GM19239 (cell line): ENCODE results near the gene RYR2.
"Not testable (repeated sequence)": the region's sequence is repeated elsewhere in the genome, so short reads cannot be mapped to it uniquely, and the experiment has no call there.

Experiments used
- DNase-seq: peaks from one replicate; pipeline ENCODE4 v3.0.0; 2011; ENCODE audit warnings: low spot score; ENCODE audit not compliant: insufficient read length
- FAIRE-seq: peaks from 2 replicates; lab custom pipeline; 2011; peaks lifted over from hg19 to GRCh38; lab: Jason Lieb, UNC

RYR2 gene

GRCh38 chr1:237134929-237135328 lies 92.9 kb downstream of the RYR2 start:
- FAIRE-seq: no peak
- no peak for DNase-seq

- no peak for DNase-seq
- no peak for FAIRE-seq
Observed at GRCh38 chr1:237138551-237138950, 96.6 kb downstream of the RYR2 start.

DNA sequence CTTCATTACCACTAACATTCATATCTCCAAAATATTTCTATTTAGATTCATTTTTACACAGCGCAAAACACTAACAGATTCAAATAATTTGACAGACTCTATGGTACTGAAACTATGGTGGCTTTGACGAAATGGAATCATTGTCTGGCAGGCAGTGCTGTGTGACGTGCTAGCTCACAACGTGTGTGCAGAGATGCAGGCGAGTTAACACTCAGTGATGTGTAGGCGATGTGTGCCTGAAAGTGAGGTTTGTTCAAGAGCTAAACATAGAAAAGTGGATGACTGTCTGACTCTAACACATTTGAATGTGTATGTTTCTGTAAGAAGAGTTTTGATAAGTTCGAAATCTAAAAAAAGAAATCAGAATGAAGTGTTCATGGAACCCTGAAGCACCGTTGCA lies 97.7 kb downstream of the RYR2 start:
- DNase-seq (no peak), FAIRE-seq (no peak)

DNA sequence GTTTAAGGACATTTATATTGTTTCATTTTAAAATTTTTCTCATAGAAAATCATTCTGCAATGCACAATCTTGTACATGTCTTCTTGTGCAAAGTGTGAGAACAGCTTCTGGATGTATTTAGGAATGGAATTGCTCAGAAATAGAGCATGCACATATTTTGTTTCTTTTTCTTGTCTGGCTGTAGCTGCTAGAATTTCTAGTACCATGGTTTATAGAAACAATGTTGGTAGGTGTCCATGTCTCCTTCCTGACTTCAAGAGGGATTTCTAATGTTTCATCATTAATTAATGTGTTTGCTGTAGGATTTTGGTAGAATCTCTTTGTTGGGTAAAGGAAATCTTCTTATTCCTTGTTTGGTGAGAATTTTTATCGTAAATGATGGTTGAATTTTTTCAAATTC lies 99.0 kb downstream of the RYR2 start:
- FAIRE-seq (no peak), DNase-seq (no peak)

GRCh38 chr1:237141502-237141901 lies 99.5 kb downstream of the RYR2 start:
- FAIRE-seq: no peak
- DNase-seq: no peak

DNA sequence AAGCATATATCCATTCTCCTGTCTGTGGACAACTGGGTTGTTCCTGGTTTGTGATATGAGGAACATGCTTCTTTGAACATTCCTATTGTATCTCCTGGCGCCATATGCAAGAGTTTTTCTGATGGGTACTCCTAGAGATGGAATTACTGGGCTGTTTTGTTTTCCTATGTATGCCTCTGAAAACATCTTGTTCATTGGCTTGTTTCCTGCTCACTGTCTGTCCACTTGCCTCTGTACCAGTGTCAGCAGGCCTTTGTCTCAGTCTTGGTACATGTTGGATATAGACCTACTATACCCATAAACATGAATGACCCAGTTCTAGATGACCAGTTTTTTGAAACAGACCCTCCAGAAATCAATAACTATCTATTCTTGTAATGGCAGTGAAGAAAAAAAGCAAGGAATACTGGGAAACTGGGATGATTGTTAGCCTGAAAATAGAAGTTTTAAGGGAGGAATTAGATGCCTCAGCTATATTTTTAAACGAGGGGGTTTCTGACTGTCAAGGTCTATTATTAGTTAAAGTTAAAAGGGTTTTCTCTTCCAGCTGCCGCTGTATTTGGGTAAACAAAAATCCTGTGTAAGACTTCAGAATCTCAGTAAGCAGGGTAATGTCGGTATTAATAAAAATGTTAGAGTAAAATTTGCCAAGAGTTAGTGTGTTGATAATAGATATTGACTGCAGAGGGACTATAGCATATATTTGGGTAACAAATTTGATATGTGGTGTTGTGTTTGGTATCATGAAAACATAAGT lies 103.6 kb downstream of the RYR2 start:
- FAIRE-seq: no peak

DNA sequence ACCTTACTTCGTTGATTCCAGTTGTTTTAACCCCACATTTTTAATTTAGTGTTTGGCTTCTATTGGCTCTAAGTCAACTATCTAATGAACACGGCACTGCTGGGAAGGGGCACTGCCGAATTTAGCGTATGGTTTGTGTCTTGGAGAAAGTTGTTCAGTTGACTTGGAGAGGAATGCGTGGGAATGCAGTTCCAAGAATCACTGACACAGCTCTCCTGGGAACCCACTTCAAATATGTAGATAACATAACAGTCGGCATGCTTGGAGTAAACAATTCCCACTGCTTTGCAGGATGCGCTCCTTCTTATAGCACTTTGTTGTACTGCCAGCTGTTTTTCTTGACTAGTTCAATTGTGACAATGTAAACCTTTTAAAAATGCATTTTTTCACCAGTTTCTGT lies 104.3 kb downstream of the RYR2 start:
- DNase-seq (no peak), FAIRE-seq (no peak)

More for the DNA sequence above, 103.6 kb downstream of the RYR2 start:
- DNase-seq: no peak

DNA sequence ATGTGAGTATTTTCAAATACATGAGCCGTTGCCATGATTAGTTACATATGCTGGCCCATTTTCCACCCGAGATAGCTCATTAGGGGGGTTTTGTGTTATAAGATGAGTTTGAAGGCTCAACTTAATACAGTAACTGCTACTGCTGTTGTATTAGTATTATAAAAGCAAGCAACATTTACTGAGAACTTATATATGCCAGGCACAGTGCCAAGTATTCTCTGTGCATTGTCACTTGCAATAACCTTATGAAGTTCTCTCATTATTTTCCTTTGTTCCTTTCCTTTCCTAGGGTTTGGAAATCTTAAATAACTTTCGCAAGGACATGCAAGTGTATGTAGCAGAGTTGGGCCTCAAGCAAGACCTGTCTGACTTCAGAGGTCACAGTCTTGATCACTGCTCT lies 107.9 kb downstream of the RYR2 start:
- FAIRE-seq (no peak), DNase-seq (no peak)

DNA sequence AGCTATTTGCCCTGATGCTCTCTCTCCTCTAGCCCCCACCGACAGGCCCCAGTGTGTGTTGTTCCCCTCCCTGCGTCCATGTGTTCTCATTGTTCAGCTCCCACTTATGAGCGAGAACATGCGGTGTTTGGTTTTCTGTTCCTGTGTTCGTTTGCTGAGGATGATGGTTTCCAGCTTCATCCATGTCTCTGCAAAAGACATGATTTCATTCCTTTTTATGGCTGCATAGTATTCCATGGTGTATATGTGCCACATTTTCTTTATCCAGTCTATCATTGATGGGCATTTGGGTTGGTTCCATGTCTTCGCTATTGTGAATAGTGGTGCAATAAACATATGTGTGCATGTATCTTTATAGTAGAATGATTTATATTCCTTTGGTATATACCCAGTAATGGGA lies 110.0 kb downstream of the RYR2 start:
- FAIRE-seq, DNase-seq: not testable (repeated sequence)

GRCh38 chr1:237152506-237153335 lies 110.7 kb downstream of the RYR2 start:
- DNase-seq (no peak), FAIRE-seq (no peak)

- DNase-seq (no peak), FAIRE-seq (no peak)
Observed at GRCh38 chr1:237154157-237154556, 112.2 kb downstream of the RYR2 start.

GRCh38 chr1:237164406-237165352 lies 122.7 kb downstream of the RYR2 start:
- no peak for FAIRE-seq

GRCh38 chr1:237166086-237166485 lies 124.1 kb downstream of the RYR2 start:
- FAIRE-seq (no peak), DNase-seq (no peak)

More at GRCh38 chr1:237164406-237165352, 122.7 kb downstream of the RYR2 start:
- DNase-seq: no peak

DNA sequence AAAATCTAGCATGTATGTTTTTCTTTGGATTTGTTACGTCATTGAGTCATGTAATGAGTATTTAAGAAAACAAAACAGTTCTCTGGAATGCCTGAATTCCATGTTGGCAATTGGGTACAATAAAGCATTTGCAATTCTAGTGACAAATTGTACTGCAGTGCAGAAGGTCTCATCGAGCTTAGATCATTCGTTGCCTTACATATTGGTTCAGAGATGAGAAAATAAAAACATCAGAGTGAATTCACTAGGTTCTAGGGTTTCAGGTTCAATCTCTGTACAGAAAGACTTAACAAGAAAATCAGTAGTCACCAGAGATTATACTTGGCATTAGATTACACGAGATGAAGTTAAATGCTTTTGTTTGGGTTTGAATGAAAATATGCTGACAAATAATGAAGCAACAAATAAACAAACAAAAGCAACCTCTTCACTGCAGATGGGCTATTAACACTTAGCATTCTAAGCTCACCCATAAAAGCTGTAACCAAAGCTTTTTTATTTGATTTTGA lies 124.7 kb downstream of the RYR2 start:
- no peak for DNase-seq
- no peak for FAIRE-seq

GRCh38 chr1:237170149-237170548 lies 128.2 kb downstream of the RYR2 start:
- no peak for FAIRE-seq

DNA sequence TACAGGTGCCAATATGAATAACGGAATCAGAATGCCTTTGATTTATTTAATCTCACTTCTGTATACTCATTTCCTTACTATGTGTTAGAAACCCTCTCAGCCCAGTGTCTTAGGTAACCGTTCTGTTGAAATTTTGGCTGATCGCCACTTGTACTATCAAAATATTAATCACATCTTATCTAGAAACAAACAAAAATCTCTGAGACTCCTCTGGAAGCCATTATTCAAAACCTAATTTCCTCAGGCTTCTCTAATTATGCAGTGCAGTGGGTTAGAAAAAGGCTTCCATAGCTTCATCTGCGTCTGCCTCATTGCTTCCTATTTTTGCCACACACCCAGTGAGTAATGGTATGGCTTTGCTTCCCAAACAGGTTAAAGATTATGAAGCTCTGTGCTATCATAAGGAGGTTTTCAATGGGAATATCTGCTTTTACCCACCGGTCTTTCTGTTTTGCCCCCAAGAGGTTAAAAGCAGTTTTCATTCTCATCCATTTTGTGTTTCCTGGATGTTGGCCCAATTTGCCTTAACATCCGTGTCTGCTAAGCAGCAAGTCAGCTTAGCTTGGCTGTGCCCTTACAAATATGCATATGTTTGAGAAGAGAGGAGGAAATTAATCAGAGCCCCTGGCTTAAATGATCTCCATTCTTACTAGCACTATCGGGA lies 129.6 kb downstream of the RYR2 start:
- DNase-seq (no peak), FAIRE-seq (no peak)

More at GRCh38 chr1:237170149-237170548, 128.2 kb downstream of the RYR2 start:
- no peak for DNase-seq

- DNase-seq: no peak
- FAIRE-seq: no peak
Observed at GRCh38 chr1:237172118-237172485, 130.1 kb downstream of the RYR2 start.

DNA sequence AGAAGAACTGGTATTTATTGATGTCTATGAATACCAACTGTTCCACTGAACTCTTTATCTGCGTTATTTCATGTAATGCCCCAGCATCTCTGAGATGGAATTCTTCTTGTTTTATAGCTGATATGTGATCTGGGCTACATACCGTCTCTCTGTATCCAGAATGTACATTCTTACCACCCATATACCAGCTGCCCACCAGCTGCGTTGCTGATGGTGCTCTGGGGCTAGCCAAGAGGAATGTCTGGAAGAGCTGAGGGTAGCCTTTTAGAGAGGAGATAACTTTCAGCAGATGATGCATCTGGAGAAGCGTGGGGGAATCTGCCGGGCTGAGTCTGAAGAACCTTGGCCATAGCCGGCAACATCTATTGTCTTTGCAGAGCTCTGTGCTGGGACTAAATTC lies 137.5 kb downstream of the RYR2 start:
- no peak for FAIRE-seq

GRCh38 chr1:237180256-237180655 lies 138.3 kb downstream of the RYR2 start:
- FAIRE-seq (no peak), DNase-seq (no peak)

More for the DNA sequence above, 137.5 kb downstream of the RYR2 start:
- no peak for DNase-seq
